ENCODE measurements around the gene NRM.
A peak's percentile ranks its signal among the peaks of the same experiment; 100 is the strongest.

Gene NRM

DNA sequence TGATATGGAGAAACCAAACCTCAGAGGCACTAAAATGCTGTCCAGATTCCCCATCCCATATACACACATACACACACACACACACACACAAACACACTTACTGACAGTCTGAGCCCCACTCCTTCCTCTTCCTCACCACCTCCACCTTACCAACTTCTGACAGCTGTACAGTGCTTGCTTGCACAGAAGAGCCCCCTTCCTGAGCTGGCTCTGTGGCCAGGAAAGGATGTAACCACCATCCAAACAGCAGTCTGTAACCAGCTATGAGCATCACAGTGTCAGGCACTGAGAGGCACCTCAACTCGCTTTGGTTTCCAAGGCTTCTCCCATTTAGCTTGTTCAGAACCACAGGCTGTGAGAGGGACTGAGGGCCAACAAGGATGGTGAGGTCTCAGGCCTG is 49.7 kb downstream of the NRM start:
- peak overlapping the region; percentile 56 for H3K27ac Mint-ChIP-seq
- peaks cover 35% of the 10 kb centered on the region for H3K36me3 Mint-ChIP-seq
- H3K4me1 Mint-ChIP-seq: peaks cover 12% of the 10 kb centered on the region
- no peak for DNase-seq (ENCODE audit: low spot score in 2 of 2)
- no peaks in the 10 kb centered on the region for H3K9me3 Mint-ChIP-seq
- no peak overlapping the region for H3K4me3 Mint-ChIP-seq
- no peak for ATAC-seq

DNA sequence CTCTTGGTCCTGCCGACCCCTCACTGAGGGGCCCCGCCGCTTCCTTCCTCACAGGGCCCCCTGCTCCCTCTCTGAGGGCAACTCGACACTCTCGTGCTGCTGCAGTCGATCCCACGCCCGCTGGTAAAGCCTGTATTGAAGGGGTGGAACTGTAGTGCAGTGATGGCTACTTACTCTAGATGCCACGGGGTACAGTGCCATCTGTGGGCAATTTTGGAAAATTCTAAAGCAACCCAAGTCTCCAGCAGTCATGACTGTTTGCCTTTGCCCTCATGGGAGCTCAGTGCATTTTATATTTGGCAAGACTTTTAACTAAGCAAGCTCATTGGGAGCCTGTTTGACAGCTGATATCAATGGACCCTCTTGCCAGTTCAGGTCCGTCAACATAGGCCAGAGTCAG is 50.3 kb downstream of the NRM start:
- no peak overlapping the region for H3K4me3 Mint-ChIP-seq
- H3K4me1 Mint-ChIP-seq: peaks cover 6% of the 10 kb centered on the region
- H3K36me3 Mint-ChIP-seq: peaks cover 30% of the 10 kb centered on the region
- no peak for DNase-seq (ENCODE audit: low spot score in 2 of 2)
- ATAC-seq: no peak
- no peaks in the 10 kb centered on the region for H3K9me3 Mint-ChIP-seq
- H3K27ac Mint-ChIP-seq: no peak overlapping the region

Measured in stimulated activated effector memory CD8-positive, alpha-beta T cell treated with anti-CD3 and anti-CD28 coated beads, Interleukin-12 subunit alpha, Interleukin-12 subunit beta, amount 100 ng/mL, for 72 hours (primary cell).